A673 (cell line): ENCODE data around the gene BCKDHA.

Source experiments
- CTCF ChIP-seq: fragments of 300-800, 200-600 bp; sonication (generic); conservative IDR thresholded peaks from 2 replicates; pipeline ENCODE4 v1.5.1; 2017; ENCODE audit warnings: low read depth, mild to moderate bottlenecking, antibody characterized with exemption, low read length, moderate library complexity, mixed read lengths
- EZH2 ChIP-seq: fragments of 200-600 bp; sonication (generic); IDR thresholded peaks from 2 replicates; pipeline ENCODE4 v1.6.1; 2017; ENCODE audit warnings: borderline replicate concordance, low read depth, mild to moderate bottlenecking, mixed read lengths, antibody characterized with exemption, low read length; ENCODE audit not compliant: poor library complexity, severe bottlenecking

- TF ChIP-seq CTCF (0 out of 2 replicates have a peak, but pooled peaks have one; percentile 23), EZH2 (no peak)
These were observed 19.5 kb upstream of the BCKDHA start for GRCh38 chr19:41377977-41378709.
